ENCODE measurements around the gene CLINT1. TPM values are rescaled to one million over a fixed set of nuclear protein-coding genes. Genes with fewer than 3 reads are reported as not detected.

CLINT1 gene
- total and polyA plus RNA-seq, 2 of the 13 experiments (the other 11 are each of a cell fraction or from before 2014, with no cell fraction given) = 64.0 to 104 TPM

GRCh38 chr5:157860898-157861890, 2.2 kb upstream of the CLINT1 start (continued):
- TF ChIP-seq, protein P1, sequence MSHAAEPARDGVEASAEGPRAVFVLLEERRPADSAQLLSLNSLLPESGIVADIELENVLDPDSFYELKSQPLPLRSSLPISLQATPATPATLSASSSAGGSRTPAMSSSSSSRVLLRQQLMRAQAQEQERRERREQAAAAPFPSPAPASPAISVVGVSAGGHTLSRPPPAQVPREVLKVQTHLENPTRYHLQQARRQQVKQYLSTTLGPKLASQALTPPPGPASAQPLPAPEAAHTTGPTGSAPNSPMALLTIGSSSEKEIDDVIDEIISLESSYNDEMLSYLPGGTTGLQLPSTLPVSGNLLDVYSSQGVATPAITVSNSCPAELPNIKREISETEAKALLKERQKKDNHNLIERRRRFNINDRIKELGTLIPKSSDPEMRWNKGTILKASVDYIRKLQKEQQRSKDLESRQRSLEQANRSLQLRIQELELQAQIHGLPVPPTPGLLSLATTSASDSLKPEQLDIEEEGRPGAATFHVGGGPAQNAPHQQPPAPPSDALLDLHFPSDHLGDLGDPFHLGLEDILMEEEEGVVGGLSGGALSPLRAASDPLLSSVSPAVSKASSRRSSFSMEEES (CRISPR knock-in tag; IDR thresholded peaks at IDR 0.05) = no peak
- TF ChIP-seq MED1 (CRISPR knock-in tag; IDR thresholded peaks at IDR 0.05) (no peak), TFAP4 (IDR thresholded peaks at IDR 0.05; ENCODE audit: borderline replicate concordance, low read depth) (peak; percentile 60; the same call in 1 of the 2 replicates), FOXK1 (CRISPR knock-in tag; IDR thresholded peaks at IDR 0.05; ENCODE audit: borderline replicate concordance, low read depth) (no peak), SMARCE1 (IDR thresholded peaks at IDR 0.05; ENCODE audit: borderline replicate concordance) (no peak), HOXA3 (CRISPR knock-in tag; IDR thresholded peaks at IDR 0.05) (no peak), FOXA1 (IDR thresholded peaks at IDR 0.05) (no peak), FOXA1 (CRISPR knock-in tag; IDR thresholded peaks at IDR 0.05) (0 out of 2 replicates have a peak, but pooled peaks have one; percentile 5)
- TF ChIP-seq, protein P2, sequence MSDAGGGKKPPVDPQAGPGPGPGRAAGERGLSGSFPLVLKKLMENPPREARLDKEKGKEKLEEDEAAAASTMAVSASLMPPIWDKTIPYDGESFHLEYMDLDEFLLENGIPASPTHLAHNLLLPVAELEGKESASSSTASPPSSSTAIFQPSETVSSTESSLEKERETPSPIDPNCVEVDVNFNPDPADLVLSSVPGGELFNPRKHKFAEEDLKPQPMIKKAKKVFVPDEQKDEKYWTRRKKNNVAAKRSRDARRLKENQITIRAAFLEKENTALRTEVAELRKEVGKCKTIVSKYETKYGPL (CRISPR knock-in tag; IDR thresholded peaks at IDR 0.05) = no peak
- TF ChIP-seq, protein P3, sequence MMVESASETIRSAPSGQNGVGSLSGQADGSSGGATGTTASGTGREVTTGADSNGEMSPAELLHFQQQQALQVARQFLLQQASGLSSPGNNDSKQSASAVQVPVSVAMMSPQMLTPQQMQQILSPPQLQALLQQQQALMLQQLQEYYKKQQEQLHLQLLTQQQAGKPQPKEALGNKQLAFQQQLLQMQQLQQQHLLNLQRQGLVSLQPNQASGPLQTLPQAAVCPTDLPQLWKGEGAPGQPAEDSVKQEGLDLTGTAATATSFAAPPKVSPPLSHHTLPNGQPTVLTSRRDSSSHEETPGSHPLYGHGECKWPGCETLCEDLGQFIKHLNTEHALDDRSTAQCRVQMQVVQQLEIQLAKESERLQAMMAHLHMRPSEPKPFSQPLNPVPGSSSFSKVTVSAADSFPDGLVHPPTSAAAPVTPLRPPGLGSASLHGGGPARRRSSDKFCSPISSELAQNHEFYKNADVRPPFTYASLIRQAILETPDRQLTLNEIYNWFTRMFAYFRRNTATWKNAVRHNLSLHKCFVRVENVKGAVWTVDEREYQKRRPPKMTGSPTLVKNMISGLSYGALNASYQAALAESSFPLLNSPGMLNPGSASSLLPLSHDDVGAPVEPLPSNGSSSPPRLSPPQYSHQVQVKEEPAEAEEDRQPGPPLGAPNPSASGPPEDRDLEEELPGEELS (CRISPR knock-in tag; IDR thresholded peaks at IDR 0.05) = no peak

Data from HepG2 (cell line).